Spleen (tissue), 7 donors: ENCODE data around the gene TMEM115.

ENCODE experiments used
- CTCF ChIP-seq, 11 experiments: fragments of 200-600 bp in 7 of 11; fragments of 450-650 bp in 4 of 11; sonication (generic) in 4 of 11; IDR thresholded peaks in 8 of 11; conservative IDR thresholded peaks in 3 of 11; 1 replicate in 7 of 11; 2 replicates in 4 of 11; pipeline versions ENCODE4 v1.4.0 to v1.8.0; 2016 to 2021; ENCODE audit warnings: antibody characterized with exemption in 11 of 11, inconsistent platforms in 4 of 11, mild to moderate bottlenecking in 1 of 11
- POLR2A ChIP-seq, 3 donors: fragments of 450-650 bp; IDR thresholded peaks; one replicate each; pipeline ENCODE4 v1.5.1; 2017; ENCODE audit warnings: antibody characterized with exemption in 3 of 3, mild to moderate bottlenecking in 1 of 3
- donor health status: DM: no; HTN: no; CAD: no; lungs with moderate emphysema.
- donor health status: DM: no; HTN: no; CAD: no.
- donor health status: DM: no; HTN: no; CAD: no.

- TF ChIP-seq POLR2A (IDR thresholded peaks at IDR 0.05) (no peak), CTCF (IDR thresholded peaks at IDR 0.05 in 8 of 11, conservative IDR thresholded peaks at IDR 0.05 in 3 of 11) (no peak)
These were observed 30.1 kb upstream of the TMEM115 start for GRCh38 chr3:50389414-50389767.
